CD4-positive, alpha-beta T cell (primary cell): ENCODE results near the gene TBC1D22B. TPM values are rescaled to one million over a fixed set of nuclear protein-coding genes. Genes with fewer than 3 reads are reported as not detected.
"Not testable (repeated sequence)": the region's sequence is repeated elsewhere in the genome, so short reads cannot be mapped to it uniquely, and the experiment has no call there.

Experiments
- ATAC-seq: fragments of 200-7000 bp; cut with Tn5 transposase; one replicate; pipeline ENCODE4 v1.10.0; 2022; ENCODE audit warnings: mild to moderate bottlenecking; ENCODE audit not compliant: poor library complexity
- CTCF ChIA-PET: fragments of 350-600 bp; sonication (Branson Sonifier 250); formaldehyde crosslinking; loops from one replicate; lab custom pipeline; 2021; ENCODE audit warnings: antibody characterized with exemption, inconsistent platforms; lab: Charles Lee
- POLR2A ChIA-PET: fragments of 350-600 bp; sonication (Branson Sonifier 250); formaldehyde crosslinking; loops from one replicate; lab custom pipeline; 2021; ENCODE audit warnings: antibody characterized with exemption, inconsistent platforms; lab: Charles Lee
- DNase-seq, 14 experiments: peaks; one replicate each; pipeline ENCODE4 v3.0.0-alpha.2; 2013 to 2020; ENCODE audit warnings: mixed read lengths in 2 of 14
- H3K27ac ChIP-seq, 2 donors: one replicate each; pipeline versions ENCODE4 v1.5.1 to v1.7.0; 2013; ENCODE audit warnings: low read length in 2 of 2, low read depth in 1 of 2, mild to moderate bottlenecking in 1 of 2
- H3K27me3 ChIP-seq, 2 experiments: 1 replicate in 1 of 2; 2 replicates in 1 of 2; pipeline versions ENCODE4 v1.6.1 to v1.7.0; 2013; ENCODE audit warnings: low read length in 2 of 2, control low read depth in 1 of 2, mild to moderate bottlenecking in 1 of 2, moderate library complexity in 1 of 2; ENCODE audit not compliant: insufficient read depth in 2 of 2, control insufficient read depth in 1 of 2
- H3K36me3 ChIP-seq: one replicate; pipeline ENCODE4 v1.6.1; 2013; ENCODE audit warnings: low read length, control low read depth; ENCODE audit not compliant: insufficient read depth
- H3K4me1 ChIP-seq: one replicate; pipeline ENCODE4 v1.6.1; 2013; ENCODE audit warnings: low read length, control low read depth; ENCODE audit not compliant: insufficient read depth
- H3K4me3 ChIP-seq: one replicate; pipeline ENCODE4 v1.5.1; 2013; ENCODE audit warnings: mild to moderate bottlenecking, low read length, moderate library complexity
- H3K9me3 ChIP-seq, 2 experiments: 1 replicate in 1 of 2; 2 replicates in 1 of 2; pipeline versions ENCODE4 v1.6.1 to v1.7.0; 2013; ENCODE audit warnings: low read length in 2 of 2, mild to moderate bottlenecking in 2 of 2, control low read depth in 1 of 2, moderate library complexity in 1 of 2; ENCODE audit not compliant: control insufficient read depth in 1 of 2, insufficient read depth in 1 of 2
- H3K27ac Mint-ChIP-seq: one replicate; pipeline ENCODE4 v1.8.0; 2020; ENCODE audit warnings: mixed read lengths
- H3K27me3 Mint-ChIP-seq: one replicate; pipeline ENCODE4 v1.8.0; 2021; ENCODE audit warnings: mixed read lengths
- H3K36me3 Mint-ChIP-seq: one replicate; pipeline ENCODE4 v1.8.0; 2021; ENCODE audit warnings: low read depth, mixed read lengths
- H3K4me1 Mint-ChIP-seq: one replicate; pipeline ENCODE4 v1.8.0; 2021; ENCODE audit warnings: low read depth, mixed read lengths
- H3K4me3 Mint-ChIP-seq: one replicate; pipeline ENCODE4 v1.8.0; 2020; ENCODE audit warnings: mild to moderate bottlenecking, mixed read lengths
- H3K9me3 Mint-ChIP-seq: one replicate; pipeline ENCODE4 v1.8.0; 2020; ENCODE audit warnings: mixed read lengths
- intact Hi-C, 2 experiments: fragments of 100-400 bp; cut with DNase I in 1 of 2; cut with micrococcal nuclease in 1 of 2; formaldehyde crosslinking; loops; one replicate each; pipeline versions ENCODE4 v1.15.1 to v1.9.0; 2023 to 2025; cut with DNase I, micrococcal nuclease
- total RNA-seq, 174 experiments: library from RNA in 2 of 174; stranded (reverse) in 2 of 174; gene quantifications; one replicate each; pipeline ENCODE4 v1.2.3 and lab custom pipeline; 2021 to 2026
- TF ChIP-seq, protein P1 (sequence below): fragments of 200-600 bp; IDR thresholded peaks from one replicate; pipeline ENCODE4 v1.8.0; 2022; ENCODE audit warnings: antibody characterized with exemption, mild to moderate bottlenecking

Gene TBC1D22B
- total RNA-seq, 2 experiments from 2014 or later: 5.9 to 6.6 TPM

DNA sequence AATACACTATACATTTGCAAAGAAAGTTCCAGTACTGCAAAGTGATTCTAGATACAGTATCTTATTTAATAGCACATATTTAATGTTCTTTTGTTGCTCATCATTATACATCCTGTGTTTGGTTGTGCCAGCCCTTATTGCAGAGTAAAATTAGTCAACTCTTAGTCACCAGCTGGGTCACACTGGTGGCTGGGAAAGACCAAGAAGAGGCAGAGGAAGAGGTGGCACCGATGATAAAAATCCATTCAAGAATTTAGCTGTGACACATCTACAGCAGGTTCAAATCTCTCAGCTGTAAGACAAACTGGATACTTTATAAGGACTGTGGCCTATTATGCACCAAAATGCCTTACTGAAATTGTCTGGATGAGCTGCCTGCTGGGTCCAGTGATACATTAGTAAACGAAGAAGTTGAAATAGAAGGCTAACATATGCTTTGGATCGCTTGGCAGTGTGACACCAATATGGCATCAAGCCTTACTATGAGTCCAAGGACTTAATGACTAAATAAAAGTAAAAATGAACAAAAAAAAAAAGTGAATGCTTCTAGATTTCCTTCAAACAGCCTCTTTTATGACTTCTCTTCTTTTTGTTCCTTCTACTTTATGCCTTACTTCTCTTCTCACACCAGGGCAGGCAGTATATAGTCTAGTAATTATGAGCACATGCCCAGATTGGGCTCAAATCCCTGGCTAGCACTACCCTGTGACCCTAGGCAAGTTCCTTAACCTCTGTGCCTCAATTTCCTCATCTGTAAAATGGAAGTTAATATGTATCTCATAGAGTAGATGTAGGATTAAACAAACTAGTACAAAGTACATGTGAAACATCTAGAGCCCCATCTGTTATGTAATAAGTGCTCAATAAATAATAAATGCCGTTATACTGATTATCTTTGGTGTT is 66.8 kb downstream of the TBC1D22B start:
- Histone ChIP-seq H3K9me3 (no peaks in the 10 kb centered on the region), H3K4me3 (no peak overlapping the region), H3K27me3 (no peaks in the 10 kb centered on the region), H3K36me3 (peaks cover 25% of the 10 kb centered on the region), H3K4me1 (no peaks in the 10 kb centered on the region), H3K27ac (no peak overlapping the region)
- ChIA-PET POLR2A (no interaction called here), CTCF (interaction anchor here (0.6 to 2.5 kb wide), 2 partner anchors 10 to 51 kb away, joined by 3 to 7 read pairs; no protein-coding TSS in a partner anchor)
- H3K27me3 Mint-ChIP-seq: no peaks in the 10 kb centered on the region
- H3K27ac Mint-ChIP-seq: peak overlapping the region; percentile 16
- ATAC-seq: no peak
- H3K4me3 Mint-ChIP-seq: no peak overlapping the region
- TF ChIP-seq, protein P1, sequence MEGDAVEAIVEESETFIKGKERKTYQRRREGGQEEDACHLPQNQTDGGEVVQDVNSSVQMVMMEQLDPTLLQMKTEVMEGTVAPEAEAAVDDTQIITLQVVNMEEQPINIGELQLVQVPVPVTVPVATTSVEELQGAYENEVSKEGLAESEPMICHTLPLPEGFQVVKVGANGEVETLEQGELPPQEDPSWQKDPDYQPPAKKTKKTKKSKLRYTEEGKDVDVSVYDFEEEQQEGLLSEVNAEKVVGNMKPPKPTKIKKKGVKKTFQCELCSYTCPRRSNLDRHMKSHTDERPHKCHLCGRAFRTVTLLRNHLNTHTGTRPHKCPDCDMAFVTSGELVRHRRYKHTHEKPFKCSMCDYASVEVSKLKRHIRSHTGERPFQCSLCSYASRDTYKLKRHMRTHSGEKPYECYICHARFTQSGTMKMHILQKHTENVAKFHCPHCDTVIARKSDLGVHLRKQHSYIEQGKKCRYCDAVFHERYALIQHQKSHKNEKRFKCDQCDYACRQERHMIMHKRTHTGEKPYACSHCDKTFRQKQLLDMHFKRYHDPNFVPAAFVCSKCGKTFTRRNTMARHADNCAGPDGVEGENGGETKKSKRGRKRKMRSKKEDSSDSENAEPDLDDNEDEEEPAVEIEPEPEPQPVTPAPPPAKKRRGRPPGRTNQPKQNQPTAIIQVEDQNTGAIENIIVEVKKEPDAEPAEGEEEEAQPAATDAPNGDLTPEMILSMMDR: no peak
- no peaks in the 10 kb centered on the region for H3K9me3 Mint-ChIP-seq
- DNase-seq: peak in 2 of 14 experiments; percentile 7 to 8
- no peaks in the 10 kb centered on the region for H3K4me1 Mint-ChIP-seq
- peaks cover 27% of the 10 kb centered on the region for H3K36me3 Mint-ChIP-seq
- intact Hi-C loops: loop anchor here (1.0 to 5.0 kb wide), 4 partner anchors 160 to 1168 kb away; no protein-coding TSS in a partner anchor

DNA sequence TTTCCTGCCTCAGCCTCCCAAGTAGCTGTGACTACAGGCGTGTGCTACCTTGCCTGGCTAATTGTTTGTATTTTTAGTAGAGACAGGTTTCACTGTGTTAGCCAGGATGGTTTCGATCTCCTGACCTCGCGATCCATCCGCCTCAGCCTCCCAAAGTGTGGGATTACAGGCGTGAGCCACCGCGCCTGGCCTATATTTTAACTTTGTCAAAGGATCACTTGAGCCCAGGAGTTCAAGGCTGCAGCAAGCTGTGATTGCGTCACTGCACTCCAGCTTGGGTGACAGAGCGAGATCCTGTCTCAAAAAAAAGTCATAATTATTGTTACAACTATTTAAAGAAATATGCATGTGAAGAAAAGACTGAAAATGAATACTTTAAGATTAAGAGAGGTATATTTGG is 72.8 kb downstream of the TBC1D22B start:
- H3K36me3 Mint-ChIP-seq: peaks cover 42% of the 10 kb centered on the region
- CTCF ChIA-PET: interaction anchor here (0.7 kb wide), 1 partner anchor 80 kb away, joined by 3 read pairs; no protein-coding TSS in a partner anchor
- H3K9me3 Mint-ChIP-seq, H3K27ac ChIP-seq, DNase-seq, H3K27me3 ChIP-seq, ATAC-seq, intact Hi-C loops, H3K4me1 ChIP-seq, H3K9me3 ChIP-seq, H3K27me3 Mint-ChIP-seq, H3K27ac Mint-ChIP-seq, POLR2A ChIA-PET, H3K4me3 Mint-ChIP-seq, H3K4me3 ChIP-seq, H3K4me1 Mint-ChIP-seq: not testable (repeated sequence)
- peaks cover 24% of the 10 kb centered on the region for H3K36me3 ChIP-seq

GRCh38 chr6:37331047-37331446 is 73.5 kb downstream of the TBC1D22B start:
- Histone ChIP-seq H3K27me3 (no peaks in the 10 kb centered on the region), H3K4me3 (no peak overlapping the region), H3K4me1 (no peaks in the 10 kb centered on the region), H3K36me3 (peaks cover 24% of the 10 kb centered on the region), H3K27ac (no peak overlapping the region), H3K9me3 (no peaks in the 10 kb centered on the region)
- no peaks in the 10 kb centered on the region for H3K27me3 Mint-ChIP-seq
- no peaks in the 10 kb centered on the region for H3K4me1 Mint-ChIP-seq
- no peak for ATAC-seq
- H3K9me3 Mint-ChIP-seq: no peaks in the 10 kb centered on the region
- ChIA-PET CTCF (no interaction called here), POLR2A (no interaction called here)
- H3K36me3 Mint-ChIP-seq: peaks cover 38% of the 10 kb centered on the region
- DNase-seq: no peak
- intact Hi-C loops: no loop called here
- no peak overlapping the region for H3K27ac Mint-ChIP-seq
- no peak overlapping the region for H3K4me3 Mint-ChIP-seq
- TF ChIP-seq, protein P1: no peak
